GM21423 (cell line): ENCODE measurements around the gene WNT3A.

ENCODE experiments used
- ATAC-seq: cut with Tn5 transposase; IDR thresholded peaks from one replicate; pipeline ENCODE4 v1.9.1; 2021; ENCODE audit warnings: mild to moderate bottlenecking, moderate library complexity; ENCODE audit not compliant: unreplicated experiment

Gene WNT3A

DNA sequence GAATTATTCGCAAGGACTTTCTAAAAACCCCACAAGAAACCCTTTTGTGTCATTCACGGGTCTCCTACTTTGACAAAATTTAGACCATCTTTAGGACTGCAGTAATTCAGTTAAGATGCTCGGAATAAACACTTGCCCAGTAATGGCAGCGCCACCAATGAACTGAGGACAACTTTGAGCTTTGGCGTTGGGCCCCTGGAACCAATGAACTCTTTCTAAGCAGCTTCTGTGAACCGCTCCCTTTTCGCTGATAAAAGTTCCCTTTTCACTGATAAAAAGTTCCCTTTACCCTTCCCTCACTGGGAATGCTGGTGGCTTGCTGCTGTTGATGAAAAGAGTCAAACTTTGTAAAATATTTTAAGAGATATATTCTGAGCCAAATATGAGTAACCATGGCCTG lies 103.8 kb downstream of the WNT3A start:
- ATAC-seq = no peak
